ENCODE measurements around the gene ATP1B3.
"Not testable (repeated sequence)": the region's sequence is repeated elsewhere in the genome, so short reads cannot be mapped to it uniquely, and the experiment has no call there.

The ATP1B3 gene

DNA sequence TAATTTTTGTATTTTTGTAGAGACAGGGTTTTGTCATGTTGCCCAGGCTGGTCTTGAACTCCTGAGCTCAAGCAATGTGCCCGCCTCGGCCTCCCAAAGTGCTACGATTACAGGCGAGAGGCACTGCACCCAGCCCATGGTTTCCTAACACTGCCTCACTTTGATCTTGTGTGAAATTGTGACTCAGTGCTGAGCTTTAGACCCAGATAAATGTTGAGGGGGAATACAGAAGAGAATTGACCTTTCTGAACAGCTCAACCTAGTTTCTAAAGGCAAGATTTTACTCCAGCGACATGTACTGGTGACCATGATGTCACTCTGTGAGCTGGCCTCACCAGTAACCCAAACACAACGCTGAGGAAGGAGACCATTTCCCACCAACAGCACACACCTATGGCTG lies 73.5 kb downstream of the ATP1B3 start:
- no peak for DNase-seq

GRCh38 chr3:141950572-141951493 lies 74.4 kb downstream of the ATP1B3 start:
- DNase-seq, result no peak

- DNase-seq, result no peak
Observed at GRCh38 chr3:141952611-141953010, 76.2 kb downstream of the ATP1B3 start.

- DNase-seq, result no peak
Observed at GRCh38 chr3:141955175-141955574, 78.7 kb downstream of the ATP1B3 start.

- no peak for DNase-seq
Observed at GRCh38 chr3:141959589-141960554, 83.4 kb downstream of the ATP1B3 start.

DNA sequence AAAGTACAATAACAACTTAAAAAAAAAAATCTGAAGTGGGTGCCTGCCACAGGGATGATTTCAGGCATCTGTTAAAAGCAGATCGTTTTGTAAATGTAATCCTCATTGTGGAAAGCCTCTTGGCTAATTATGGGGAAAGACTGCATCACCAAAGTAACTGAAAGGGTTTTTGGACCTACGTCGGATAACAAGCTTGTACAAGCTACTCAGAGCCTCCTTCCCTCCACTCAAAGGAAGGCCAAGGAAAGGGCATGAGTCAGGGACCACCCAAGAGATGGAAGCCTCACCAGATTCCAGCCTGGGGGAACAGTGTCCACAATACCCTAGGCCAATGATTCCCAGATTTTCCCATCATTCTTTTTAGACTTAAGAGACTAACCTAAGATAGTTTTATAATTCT lies 84.3 kb downstream of the ATP1B3 start:
- DNase-seq, result no peak

- DNase-seq, result no peak
Observed at GRCh38 chr3:141963301-141963700, 86.9 kb downstream of the ATP1B3 start.

DNA sequence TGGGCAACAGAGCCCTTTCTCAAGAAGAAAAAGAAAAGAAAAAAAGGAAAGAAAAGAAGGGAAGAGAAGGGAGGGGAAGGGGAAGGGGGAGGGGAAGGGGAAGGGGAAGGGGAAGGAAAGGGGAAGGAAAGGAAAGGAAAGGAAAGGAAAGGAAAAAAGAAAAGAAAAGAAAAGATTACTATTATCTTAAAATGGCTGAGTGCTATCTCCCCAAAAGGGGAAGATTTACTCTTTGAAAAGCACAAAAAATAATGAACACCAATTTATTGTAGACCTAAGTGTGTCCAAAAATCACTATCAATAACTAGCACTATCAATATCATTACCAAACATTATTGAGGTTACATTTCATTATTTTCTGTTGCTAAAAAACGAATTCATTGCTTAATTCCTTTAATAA lies 89.0 kb downstream of the ATP1B3 start:
- DNase-seq, result no peak

GRCh38 chr3:141969711-141970110 lies 93.3 kb downstream of the ATP1B3 start:
- no peak for DNase-seq

DNA sequence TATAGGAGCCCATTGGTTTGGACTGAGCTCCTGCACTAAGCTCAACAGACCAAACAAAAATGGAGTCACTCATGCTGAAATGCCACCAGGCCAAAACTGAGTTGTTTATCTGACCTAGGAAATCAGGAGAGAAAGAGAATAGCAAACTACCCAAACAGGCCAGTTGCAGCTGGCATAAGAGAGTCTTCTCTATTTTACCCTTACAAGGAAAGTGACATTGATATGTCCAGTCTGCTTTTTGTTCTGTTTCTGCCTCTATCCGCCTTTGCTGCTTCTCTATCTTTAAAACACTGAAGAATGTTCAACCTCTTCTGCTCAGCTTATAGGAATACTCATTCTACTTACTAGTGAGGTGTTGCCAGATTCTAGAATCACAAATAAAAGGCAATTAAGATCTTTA lies 95.1 kb downstream of the ATP1B3 start:
- no peak for DNase-seq

DNA sequence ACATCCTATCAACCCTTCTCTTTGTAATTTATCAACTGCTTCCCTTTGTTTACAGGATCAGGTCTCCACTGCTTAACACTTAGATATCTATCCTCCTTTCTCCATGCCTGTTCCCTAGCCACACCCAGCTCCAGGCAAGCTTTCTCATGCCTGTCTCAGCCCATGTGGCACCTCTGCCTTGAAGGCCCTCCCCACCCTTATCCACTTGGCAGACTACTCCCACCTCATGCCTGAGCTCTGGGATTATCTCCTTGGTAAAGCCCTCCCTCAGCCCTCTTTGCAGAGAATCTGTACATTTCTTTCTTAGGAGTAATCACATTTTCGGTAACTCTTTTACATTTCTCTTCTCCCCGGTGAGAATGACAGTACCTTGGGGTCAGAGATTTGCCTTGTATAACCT lies 96.0 kb downstream of the ATP1B3 start:
- DNase-seq, result no peak

GRCh38 chr3:141974777-141975176 lies 98.3 kb downstream of the ATP1B3 start:
- DNase-seq, result not testable (repeated sequence)
